ENCODE results near the gene SEMA6A. TPM values are rescaled to one million over a fixed set of nuclear protein-coding genes. Genes with fewer than 3 reads are reported as not detected.

SEMA6A gene, protein sequence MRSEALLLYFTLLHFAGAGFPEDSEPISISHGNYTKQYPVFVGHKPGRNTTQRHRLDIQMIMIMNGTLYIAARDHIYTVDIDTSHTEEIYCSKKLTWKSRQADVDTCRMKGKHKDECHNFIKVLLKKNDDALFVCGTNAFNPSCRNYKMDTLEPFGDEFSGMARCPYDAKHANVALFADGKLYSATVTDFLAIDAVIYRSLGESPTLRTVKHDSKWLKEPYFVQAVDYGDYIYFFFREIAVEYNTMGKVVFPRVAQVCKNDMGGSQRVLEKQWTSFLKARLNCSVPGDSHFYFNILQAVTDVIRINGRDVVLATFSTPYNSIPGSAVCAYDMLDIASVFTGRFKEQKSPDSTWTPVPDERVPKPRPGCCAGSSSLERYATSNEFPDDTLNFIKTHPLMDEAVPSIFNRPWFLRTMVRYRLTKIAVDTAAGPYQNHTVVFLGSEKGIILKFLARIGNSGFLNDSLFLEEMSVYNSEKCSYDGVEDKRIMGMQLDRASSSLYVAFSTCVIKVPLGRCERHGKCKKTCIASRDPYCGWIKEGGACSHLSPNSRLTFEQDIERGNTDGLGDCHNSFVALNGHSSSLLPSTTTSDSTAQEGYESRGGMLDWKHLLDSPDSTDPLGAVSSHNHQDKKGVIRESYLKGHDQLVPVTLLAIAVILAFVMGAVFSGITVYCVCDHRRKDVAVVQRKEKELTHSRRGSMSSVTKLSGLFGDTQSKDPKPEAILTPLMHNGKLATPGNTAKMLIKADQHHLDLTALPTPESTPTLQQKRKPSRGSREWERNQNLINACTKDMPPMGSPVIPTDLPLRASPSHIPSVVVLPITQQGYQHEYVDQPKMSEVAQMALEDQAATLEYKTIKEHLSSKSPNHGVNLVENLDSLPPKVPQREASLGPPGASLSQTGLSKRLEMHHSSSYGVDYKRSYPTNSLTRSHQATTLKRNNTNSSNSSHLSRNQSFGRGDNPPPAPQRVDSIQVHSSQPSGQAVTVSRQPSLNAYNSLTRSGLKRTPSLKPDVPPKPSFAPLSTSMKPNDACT
- total RNA-seq (2022), result 18.3 and 26.3 TPM in 2 replicates
- Bru-seq, nascent RNA, result percentile 80 among the genes with signal in this experiment
- percentile 69 among the genes with signal in this experiment for BruChase-seq, experiment 1, labeled RNA remaining after a 2-hour chase
- percentile 65 among the genes with signal in this experiment for BruChase-seq, experiment 2, labeled RNA remaining after a 6-hour chase
- long read RNA-seq, full-length matches to known transcripts, result 4 of 24 reads
- long read RNA-seq, partial matches to known transcripts, result 0 of 24 reads
- long read RNA-seq, other reads (novel, unspliced or antisense), result 20 of 24 reads

DNA sequence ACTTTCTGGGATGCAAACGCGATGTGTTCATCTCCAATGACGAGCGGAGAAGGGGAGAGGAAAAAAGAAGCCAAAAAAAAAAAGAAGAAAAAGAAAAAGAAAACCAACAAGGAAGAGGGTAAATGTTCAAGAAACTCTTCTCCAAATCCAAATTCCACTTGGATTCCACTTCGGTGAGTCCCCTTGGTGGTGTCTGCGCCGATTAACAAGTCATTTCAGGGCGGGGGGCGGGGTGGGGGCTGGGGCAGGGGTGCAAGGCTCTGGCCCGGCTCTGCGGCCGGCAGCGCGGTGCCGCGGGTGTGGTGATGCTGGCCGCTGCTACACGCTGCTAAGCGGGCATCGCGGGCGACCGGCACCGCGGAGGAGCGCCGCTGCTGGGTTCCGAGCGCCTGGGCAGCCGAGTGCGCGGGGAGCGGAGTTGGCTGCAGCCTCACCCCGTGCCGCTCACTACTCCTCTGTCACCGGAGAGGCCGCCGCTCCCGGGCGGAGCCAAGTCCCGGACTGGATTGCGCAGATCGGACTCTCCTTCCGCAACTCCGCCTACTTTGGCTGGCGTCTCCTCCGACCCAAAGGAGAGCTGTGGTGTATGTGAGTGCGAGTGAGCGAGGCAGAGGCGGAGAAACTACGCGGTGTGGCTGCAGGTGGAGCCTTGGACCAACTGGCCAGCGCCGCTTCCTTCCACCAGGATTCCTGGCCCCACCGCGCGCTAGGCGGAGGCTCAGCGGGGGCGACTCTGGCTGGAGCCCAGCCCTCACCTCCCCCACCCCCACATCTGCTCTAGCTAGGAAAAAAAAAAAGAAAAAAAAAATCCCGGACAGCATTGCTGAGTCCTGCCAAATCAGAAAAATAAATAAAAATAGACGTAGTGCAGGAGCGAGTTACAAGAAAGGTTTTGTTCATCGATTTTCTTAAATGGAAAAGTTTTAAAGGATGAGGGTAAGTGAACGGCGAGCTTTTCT, at the start of gene SEMA6A:
Gene SEMA6A (minus strand): TSS at position 457 of the 959 bp plus-strand sequence. CDS start 69,879 bp downstream, outside the sequence.
- ChIA-PET CTCF (no interaction called here), POLR2A (interaction anchor here (0.5 to 0.6 kb wide), 2 partner anchors 78 to 812 kb away, joined by 4 to 5 read pairs; no protein-coding TSS in a partner anchor)
- peak within 1 kb of the TSS; percentile 61 for H3K4me3 ChIP-seq (ENCODE audit: low read depth, low read length)

DNA sequence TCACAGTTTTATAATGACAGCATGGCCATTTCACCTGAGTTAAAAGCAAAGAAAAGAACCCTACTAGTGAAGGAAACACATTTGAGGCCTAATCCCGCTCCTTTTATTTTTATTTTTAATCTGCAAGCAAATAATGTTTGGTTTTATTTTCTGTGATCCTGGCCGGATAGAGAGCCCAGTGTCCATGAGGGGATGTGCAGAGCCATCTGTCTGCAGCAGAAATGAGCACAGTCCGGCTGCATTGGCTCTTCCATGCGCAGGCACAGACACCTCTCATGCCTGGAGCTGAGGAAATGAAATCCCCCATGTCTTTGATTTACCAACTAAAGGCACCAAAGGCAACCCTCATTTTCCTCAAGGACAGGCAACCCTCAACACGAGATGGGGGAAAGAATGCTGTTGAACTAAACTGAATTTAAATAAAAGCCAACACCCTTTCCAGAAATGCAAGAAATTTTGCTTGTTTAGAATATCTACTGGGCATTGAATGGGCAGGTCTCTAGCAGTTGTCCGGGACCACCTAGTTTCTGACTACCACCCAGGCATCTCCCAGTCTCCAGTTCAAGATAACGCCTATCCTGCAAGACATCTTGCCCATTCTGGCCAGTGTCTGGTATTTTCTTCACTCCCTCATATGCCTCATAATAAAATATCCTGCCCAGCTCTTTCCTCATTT, 47.9 kb upstream of the SEMA6A start:
- Histone ChIP-seq H3K4me3 (ENCODE audit: low read depth, low read length) (no peak overlapping the region), H3K4me1 (no peaks in the 10 kb centered on the region), H3K27me3 (replicated peaks; ENCODE audit: control insufficient read depth, insufficient read depth, low read length) (no peaks in the 10 kb centered on the region), H3K9me3 (no peaks in the 10 kb centered on the region), H3K36me3 (ENCODE audit: control insufficient read depth, insufficient read depth, low read length) (no peaks in the 10 kb centered on the region)
- DNase-seq, result no peak
- Mint-ChIP-seq H3K9me3 (ENCODE audit: unreplicated experiment) (no peaks in the 10 kb centered on the region), H3K27me3 (ENCODE audit: insufficient read depth, unreplicated experiment) (no peaks in the 10 kb centered on the region), H3K4me3 (ENCODE audit: unreplicated experiment) (no peak overlapping the region), H3K36me3 (ENCODE audit: insufficient read depth, unreplicated experiment) (no peaks in the 10 kb centered on the region), H3K4me1 (ENCODE audit: low read depth, unreplicated experiment) (no peaks in the 10 kb centered on the region), H3K27ac (ENCODE audit: unreplicated experiment) (no peak overlapping the region)
- no TSS peak for BruUV-seq (replicated peaks)
- CTCF ChIA-PET, result no interaction called here
- TF ChIP-seq, protein P1, sequence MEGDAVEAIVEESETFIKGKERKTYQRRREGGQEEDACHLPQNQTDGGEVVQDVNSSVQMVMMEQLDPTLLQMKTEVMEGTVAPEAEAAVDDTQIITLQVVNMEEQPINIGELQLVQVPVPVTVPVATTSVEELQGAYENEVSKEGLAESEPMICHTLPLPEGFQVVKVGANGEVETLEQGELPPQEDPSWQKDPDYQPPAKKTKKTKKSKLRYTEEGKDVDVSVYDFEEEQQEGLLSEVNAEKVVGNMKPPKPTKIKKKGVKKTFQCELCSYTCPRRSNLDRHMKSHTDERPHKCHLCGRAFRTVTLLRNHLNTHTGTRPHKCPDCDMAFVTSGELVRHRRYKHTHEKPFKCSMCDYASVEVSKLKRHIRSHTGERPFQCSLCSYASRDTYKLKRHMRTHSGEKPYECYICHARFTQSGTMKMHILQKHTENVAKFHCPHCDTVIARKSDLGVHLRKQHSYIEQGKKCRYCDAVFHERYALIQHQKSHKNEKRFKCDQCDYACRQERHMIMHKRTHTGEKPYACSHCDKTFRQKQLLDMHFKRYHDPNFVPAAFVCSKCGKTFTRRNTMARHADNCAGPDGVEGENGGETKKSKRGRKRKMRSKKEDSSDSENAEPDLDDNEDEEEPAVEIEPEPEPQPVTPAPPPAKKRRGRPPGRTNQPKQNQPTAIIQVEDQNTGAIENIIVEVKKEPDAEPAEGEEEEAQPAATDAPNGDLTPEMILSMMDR (IDR thresholded peaks at IDR 0.05; ENCODE audit: insufficient read depth in 1 of 2, low read depth in 1 of 2, low read length in 1 of 2, severe bottlenecking in 1 of 2, unreplicated experiment in 1 of 2), result no peak
- intact Hi-C loops (cut with micrococcal nuclease; ENCODE audit: unreplicated experiment), result no loop called here
- POLR2A ChIA-PET, result no interaction called here

More for the DNA sequence above, at the start of gene SEMA6A:
- BruUV-seq (replicated peaks), result no TSS peak
- H3K9me3 Mint-ChIP-seq (ENCODE audit: unreplicated experiment), result no peaks in the 10 kb centered on the region
- peaks cover 20% of the 10 kb centered on the region for H3K4me1 ChIP-seq
- peak within 1 kb of the TSS; percentile 45 for H3K27ac Mint-ChIP-seq (ENCODE audit: unreplicated experiment)
- intact Hi-C loops (cut with micrococcal nuclease; ENCODE audit: unreplicated experiment), result loop anchor here (2.0 to 5.0 kb wide), 4 partner anchors 83 to 288 kb away; no protein-coding TSS in a partner anchor
- H3K27me3 ChIP-seq (replicated peaks; ENCODE audit: control insufficient read depth, insufficient read depth, low read length), result no peaks in the 10 kb centered on the region; the same call in 1 of the 2 replicates
- no peaks in the 10 kb centered on the region for H3K9me3 ChIP-seq
- peak; percentile 92 to 93 for DNase-seq
- TF ChIP-seq, protein P1 (IDR thresholded peaks at IDR 0.05; ENCODE audit: insufficient read depth in 1 of 2, low read depth in 1 of 2, low read length in 1 of 2, severe bottlenecking in 1 of 2, unreplicated experiment in 1 of 2), result no peak
- H3K36me3 Mint-ChIP-seq (ENCODE audit: insufficient read depth, unreplicated experiment), result peaks cover 22% of the 10 kb centered on the region
- peaks cover 2% of the 10 kb centered on the region for H3K27me3 Mint-ChIP-seq (ENCODE audit: insufficient read depth, unreplicated experiment)
- H3K4me3 Mint-ChIP-seq (ENCODE audit: unreplicated experiment), result peak within 1 kb of the TSS; percentile 92
- H3K36me3 ChIP-seq (ENCODE audit: control insufficient read depth, insufficient read depth, low read length), result no peaks in the 10 kb centered on the region
- H3K4me1 Mint-ChIP-seq (ENCODE audit: low read depth, unreplicated experiment), result peaks cover 21% of the 10 kb centered on the region
